IMR-90 (cell line): ENCODE measurements around the gene TRMT2B. TPM values are rescaled to one million over a fixed set of nuclear protein-coding genes. Genes with fewer than 3 reads are reported as not detected.

ENCODE experiments used
- ATAC-seq: fragments of 200-7000 bp; cut with Tn5 transposase; 2 replicates; pipeline ENCODE4 v1.9.1; 2020; ENCODE audit warnings: low read depth, mild to moderate bottlenecking, moderate library complexity
- BruUV-seq: library from RNA; stranded (reverse); fragments of 400-500 nt; replicated peaks from 2 replicates; lab custom pipeline; 2021; lab: Mats Ljungman, UMichigan
- CTCF ChIA-PET: fragments of 300-600 bp; formaldehyde crosslinking; extraction: SDS; loops from one replicate; lab custom pipeline; 2021; ENCODE audit warnings: antibody characterized with exemption; lab: Yijun Ruan, JAX
- POLR2A ChIA-PET: fragments of 300-600 bp; sonication (Branson Sonifier 250); formaldehyde crosslinking; loops from one replicate; lab custom pipeline; 2022; ENCODE audit warnings: antibody characterized with exemption; ENCODE audit not compliant: unreplicated experiment; lab: Charles Lee
- DNase-seq: peaks from one replicate; pipeline ENCODE4 v3.0.0; 2013
- H2AFZ ChIP-seq: replicated peaks from 2 replicates; pipeline ENCODE3; 2013; ENCODE audit warnings: low read length, mild to moderate bottlenecking; ENCODE audit not compliant: poor library complexity
- H2AK5ac ChIP-seq: 2 replicates; pipeline ENCODE4 v1.6.1; 2013; ENCODE audit warnings: low read depth, low read length, inconsistent platforms
- H2AK9ac ChIP-seq: replicated peaks from 2 replicates; pipeline ENCODE3; 2013; ENCODE audit warnings: mild to moderate bottlenecking, low read depth, low read length, moderate library complexity; ENCODE audit not compliant: poor library complexity
- H2BK120ac ChIP-seq: 2 replicates; pipeline ENCODE4 v1.6.1; 2013; ENCODE audit warnings: low read depth, low read length, inconsistent platforms
- H2BK15ac ChIP-seq: 3 replicates; pipeline ENCODE4 v1.6.1; 2013; ENCODE audit warnings: low read depth, low read length, inconsistent platforms
- H2BK20ac ChIP-seq: 2 replicates; pipeline ENCODE4 v1.6.1; 2013; ENCODE audit warnings: low read depth, mild to moderate bottlenecking, inconsistent platforms, low read length, moderate library complexity
- H2BK5ac ChIP-seq: 2 replicates; pipeline ENCODE4 v1.6.1; 2013; ENCODE audit warnings: mild to moderate bottlenecking, low read depth, low read length, inconsistent platforms; ENCODE audit not compliant: poor library complexity, severe bottlenecking
- H3K14ac ChIP-seq: replicated peaks from 2 replicates; pipeline ENCODE4 v1.6.1; 2013; ENCODE audit warnings: low read depth, low read length, inconsistent platforms
- H3K18ac ChIP-seq: 2 replicates; pipeline ENCODE4 v1.6.1; 2013; ENCODE audit warnings: low read depth, low read length, control low read depth
- H3K23ac ChIP-seq: 2 replicates; pipeline ENCODE4 v1.6.1; 2013; ENCODE audit warnings: low read depth, low read length, inconsistent platforms
- H3K27ac ChIP-seq: 2 replicates; pipeline ENCODE4 v1.5.1; 2013; ENCODE audit warnings: mild to moderate bottlenecking, control low read depth, low read length; ENCODE audit not compliant: insufficient read depth
- H3K27me3 ChIP-seq: 2 replicates; pipeline ENCODE4 v1.6.1; 2013; ENCODE audit warnings: low read length; ENCODE audit not compliant: control insufficient read depth, insufficient read depth
- H3K36me3 ChIP-seq: 2 replicates; pipeline ENCODE4 v1.6.1; 2013; ENCODE audit warnings: low read length, mixed read lengths; ENCODE audit not compliant: control insufficient read depth, insufficient read depth
- H3K4ac ChIP-seq: 2 replicates; pipeline ENCODE4 v1.6.1; 2013; ENCODE audit warnings: low read depth, low read length, inconsistent platforms
- H3K4me1 ChIP-seq: 2 replicates; pipeline ENCODE4 v1.6.1; 2013; ENCODE audit warnings: low read length, mixed read lengths; ENCODE audit not compliant: control insufficient read depth, insufficient read depth
- H3K4me2 ChIP-seq: 2 replicates; pipeline ENCODE4 v1.6.1; 2013; ENCODE audit warnings: low read depth, mild to moderate bottlenecking, control low read depth, low read length, moderate library complexity
- H3K4me3 ChIP-seq: 2 replicates; pipeline ENCODE4 v1.5.1; 2013; ENCODE audit warnings: low read depth, mild to moderate bottlenecking, control low read depth, low read length, moderate library complexity; ENCODE audit not compliant: insufficient read depth
- H3K56ac ChIP-seq: 2 replicates; pipeline ENCODE4 v1.6.1; 2013; ENCODE audit warnings: low read length, inconsistent platforms; ENCODE audit not compliant: insufficient read depth; ENCODE audit errors: extremely low read depth
- H3K79me1 ChIP-seq, 2 experiments: 2 replicates each; pipeline ENCODE4 v1.6.1; 2013; ENCODE audit warnings: low read length in 2 of 2, inconsistent platforms in 1 of 2, low read depth in 1 of 2
- H3K9ac ChIP-seq: 2 replicates; pipeline ENCODE4 v1.6.1; 2013; ENCODE audit warnings: low read depth, low read length, control low read depth
- H3K9me1 ChIP-seq: 2 replicates; pipeline ENCODE4 v1.6.1; 2013; ENCODE audit warnings: low read length, inconsistent platforms; ENCODE audit not compliant: insufficient read depth
- H3K9me3 ChIP-seq: 2 replicates; pipeline ENCODE4 v1.6.1; 2013; ENCODE audit warnings: low read length; ENCODE audit not compliant: control insufficient read depth, insufficient read depth
- H4K20me1 ChIP-seq: 2 replicates; pipeline ENCODE4 v1.6.1; 2013; ENCODE audit warnings: low read length, inconsistent platforms; ENCODE audit not compliant: insufficient read depth
- H4K5ac ChIP-seq: 2 replicates; pipeline ENCODE4 v1.6.1; 2013; ENCODE audit warnings: mild to moderate bottlenecking, low read depth, low read length, control low read depth
- H4K8ac ChIP-seq, 2 experiments: 2 replicates each; pipeline ENCODE4 v1.6.1; 2013; ENCODE audit warnings: low read depth in 2 of 2, low read length in 2 of 2, control low read depth in 1 of 2, inconsistent platforms in 1 of 2
- H4K91ac ChIP-seq: 2 replicates; pipeline ENCODE4 v1.6.1; 2013; ENCODE audit warnings: low read depth, low read length, inconsistent platforms; ENCODE audit not compliant: insufficient read depth
- BHLHE40 ChIP-seq: fragments of 150-350 bp; IDR thresholded peaks from 2 replicates; pipeline ENCODE4 v1.6.1; 2016; ENCODE audit warnings: mild to moderate bottlenecking, low read depth, low read length
- CEBPB ChIP-seq: IDR thresholded peaks from 2 replicates; pipeline ENCODE4 v1.6.1; 2012; ENCODE audit warnings: low read depth, low read length, improper control_type of control experiment
- CHD1 ChIP-seq: IDR thresholded peaks from 2 replicates; pipeline ENCODE4 v1.6.1; 2012; ENCODE audit warnings: low read depth, low read length, improper control_type of control experiment
- CTCF ChIP-seq: conservative IDR thresholded peaks from 2 replicates; pipeline ENCODE4 v1.5.1; 2012; ENCODE audit warnings: mild to moderate bottlenecking, low read depth, low read length, improper control_type of control experiment
- FOS ChIP-seq: fragments of 150-350 bp; IDR thresholded peaks from 2 replicates; pipeline ENCODE4 v1.6.1; 2016; ENCODE audit warnings: low read depth, low read length
- MAFK ChIP-seq: IDR thresholded peaks from 2 replicates; pipeline ENCODE4 v1.6.1; 2012; ENCODE audit warnings: low read depth, low read length, improper control_type of control experiment
- MXI1 ChIP-seq: IDR thresholded peaks from 2 replicates; pipeline ENCODE4 v1.6.1; 2012; ENCODE audit warnings: low read depth, mild to moderate bottlenecking, low read length, moderate library complexity, borderline replicate concordance
- NFE2L2 ChIP-seq: fragments of 150-350 bp; IDR thresholded peaks from 2 replicates; pipeline ENCODE4 v1.6.1; 2016; ENCODE audit warnings: low read depth, mild to moderate bottlenecking, low read length
- POLR2A ChIP-seq: IDR thresholded peaks from 2 replicates; pipeline ENCODE4 v1.6.1; 2012; ENCODE audit warnings: mild to moderate bottlenecking, low read depth, low read length
- RAD21 ChIP-seq: IDR thresholded peaks from 2 replicates; pipeline ENCODE4 v1.6.1; 2012; ENCODE audit warnings: low read length, improper control_type of control experiment
- RCOR1 ChIP-seq: IDR thresholded peaks from 2 replicates; pipeline ENCODE4 v1.6.1; 2012; ENCODE audit warnings: mild to moderate bottlenecking, low read length, improper control_type of control experiment; ENCODE audit not compliant: insufficient replicate concordance
- RFX5 ChIP-seq: IDR thresholded peaks from 2 replicates; pipeline ENCODE4 v1.8.0; 2012; ENCODE audit warnings: low read depth, mild to moderate bottlenecking, low read length, moderate library complexity
- SMC3 ChIP-seq: fragments of 150-350 bp; IDR thresholded peaks from 2 replicates; pipeline ENCODE4 v1.6.1; 2016; ENCODE audit warnings: low read depth, mild to moderate bottlenecking, antibody characterized with exemption, low read length, moderate library complexity
- WGBS, 2 experiments: methylation state at CpG; one replicate each; pipeline versions ENCODE4 v1.1.5 to v1.1.7; 2013; ENCODE audit warnings: missing lambda C conversion rate in 2 of 2; ENCODE audit not compliant: insufficient read length in 1 of 2; ENCODE audit errors: extremely low coverage in 2 of 2; 5-methylcytosine and 5-hydroxymethylcytosine counted together
- dilution Hi-C: fragments of 300-500 bp; cut with HindIII; formaldehyde crosslinking; loops from one replicate; pipeline ENCODE4 v1.14.3; 2018; ENCODE audit warnings: low sequenced_read_pairs; ENCODE audit not compliant: unreplicated experiment
- in situ Hi-C: fragments of 300-500 bp; cut with MboI; formaldehyde crosslinking; loops from 3 replicates; pipeline ENCODE4 v1.14.3; 2019; ENCODE audit warnings: low sequenced_read_pairs, inconsistent platforms, mixed read lengths
- intact Hi-C: fragments of 100-400 bp; cut with micrococcal nuclease; formaldehyde crosslinking; loops from 2 replicates; pipeline ENCODE4 v1.10.0; 2022
- polyA plus RNA-seq, 3 experiments: library from polyadenylated mRNA; depleted of rRNA; stranded (reverse); fragments of >200 nt; gene quantifications; 2 replicates each; pipeline ENCODE4 v1.2.3, GENCODE V29; 2012; ENCODE audit warnings: low replicate concordance in 1 of 3
- total RNA-seq: library from RNA; depleted of rRNA; stranded (reverse); fragments of >200 nt; gene quantifications from 2 replicates; pipeline ENCODE4 v1.2.3, GENCODE V29; 2012
- TF ChIP-seq, protein P1 (sequence below): fragments of 150-350 bp; IDR thresholded peaks from 2 replicates; pipeline ENCODE4 v1.6.1; 2017; ENCODE audit warnings: mild to moderate bottlenecking, antibody characterized with exemption, low read length, low read depth

The TRMT2B gene
- total and polyA plus RNA-seq, 2 of the 4 experiments (the other 2 are of a cell fraction) = 7.7 to 13.4 TPM

DNA sequence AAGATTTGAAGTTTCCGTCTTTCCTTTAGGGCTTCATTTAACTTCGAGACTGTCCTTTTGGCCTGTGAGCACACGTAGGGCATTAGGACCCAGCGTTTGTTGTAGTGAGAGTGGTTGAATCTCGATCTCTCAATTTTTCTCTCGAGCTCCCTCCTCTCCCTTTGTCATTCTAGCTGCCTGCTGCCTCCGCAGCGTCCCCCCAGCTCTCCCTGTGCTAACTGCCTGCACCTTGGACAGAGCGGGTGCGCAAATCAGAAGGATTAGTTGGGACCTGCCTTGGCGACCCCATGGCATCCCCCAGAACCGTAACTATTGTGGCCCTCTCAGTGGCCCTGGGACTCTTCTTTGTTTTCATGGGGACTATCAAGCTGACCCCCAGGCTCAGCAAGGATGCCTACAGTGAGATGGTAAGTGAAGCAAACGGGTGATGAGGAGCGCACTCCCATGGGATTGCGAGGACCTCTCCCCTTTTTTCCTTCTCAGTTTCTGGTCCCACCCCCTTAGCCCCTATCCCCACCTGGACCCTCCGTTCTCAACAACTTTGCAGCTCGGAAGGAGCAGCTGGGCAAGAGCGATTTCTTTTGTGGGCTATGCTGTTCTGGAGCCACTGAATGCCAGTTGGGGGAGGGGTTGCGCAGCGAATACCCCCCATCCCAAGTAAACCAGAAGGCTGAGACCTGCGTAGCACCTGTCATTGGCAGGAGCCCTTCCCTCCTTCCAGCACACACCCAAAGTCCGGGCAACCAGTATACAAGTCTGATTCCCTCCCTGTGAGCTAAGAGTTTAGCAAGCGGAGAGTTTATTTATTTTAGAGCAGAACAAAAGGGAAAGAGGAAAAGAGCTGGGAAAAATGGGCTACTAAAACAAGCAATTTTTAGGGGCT, 27.0 kb upstream of the TRMT2B start, which contains the start of gene TMEM35A (continued):
- TF ChIP-seq RAD21 (no peak), MXI1 (no peak), BHLHE40 (no peak)

- no peak overlapping the region for H4K91ac ChIP-seq
- no peaks in the 10 kb centered on the region for H3K36me3 ChIP-seq
- no peak overlapping the region for H2BK120ac ChIP-seq
- no TSS peak for BruUV-seq
- no peak overlapping the region for H3K4ac ChIP-seq
- H2BK20ac ChIP-seq = no peak overlapping the region
- WGBS, 2 experiments = no CpG with 5 or more reads among the region's 3 CpGs
- no peak overlapping the region for H3K27ac ChIP-seq
- dilution Hi-C loops = no loop called here
- in situ Hi-C loops = no loop called here
- ChIA-PET CTCF (interaction anchor here (0.6 kb wide), 1 partner anchor 201 kb away, joined by 5 read pairs; no protein-coding TSS in a partner anchor), POLR2A (no interaction called here)
- H3K23ac ChIP-seq = no peak overlapping the region
- H3K4me3 ChIP-seq = no peak overlapping the region
- no peak overlapping the region for H3K18ac ChIP-seq
- no peaks in the 10 kb centered on the region for H3K4me1 ChIP-seq
- ATAC-seq (no peak), DNase-seq (no peak)
- no peaks in the 10 kb centered on the region for H4K20me1 ChIP-seq
- H3K4me2 ChIP-seq = no peak overlapping the region
- no peaks in the 10 kb centered on the region for H3K27me3 ChIP-seq
- H3K14ac ChIP-seq = no peak overlapping the region
- no peaks in the 10 kb centered on the region for H3K9me3 ChIP-seq
- H2AFZ ChIP-seq = no peak overlapping the region
- H4K5ac ChIP-seq = no peak overlapping the region
- no peak overlapping the region for H4K8ac ChIP-seq
- no peaks in the 10 kb centered on the region for H3K9me1 ChIP-seq
- H2BK15ac ChIP-seq = no peak overlapping the region
- H2AK5ac ChIP-seq = no peak overlapping the region
- no peak overlapping the region for H3K9ac ChIP-seq
- H2AK9ac ChIP-seq = no peak overlapping the region
- H2BK5ac ChIP-seq = no peak overlapping the region
- intact Hi-C loops = loop anchor here (10.0 kb wide), 1 partner anchor 213 kb away; no protein-coding TSS in a partner anchor
- no peaks in the 10 kb centered on the region for H3K79me1 ChIP-seq
- no peak overlapping the region for H3K56ac ChIP-seq
- TF ChIP-seq CTCF (no peak), SMC3 (no peak), RCOR1 (no peak), MXI1 (no peak), CHD1 (no peak), NFE2L2 (no peak), RAD21 (no peak), MAFK (no peak), POLR2A (no peak), CEBPB (no peak), RFX5 (no peak), FOS (no peak)
- TF ChIP-seq, protein P1, sequence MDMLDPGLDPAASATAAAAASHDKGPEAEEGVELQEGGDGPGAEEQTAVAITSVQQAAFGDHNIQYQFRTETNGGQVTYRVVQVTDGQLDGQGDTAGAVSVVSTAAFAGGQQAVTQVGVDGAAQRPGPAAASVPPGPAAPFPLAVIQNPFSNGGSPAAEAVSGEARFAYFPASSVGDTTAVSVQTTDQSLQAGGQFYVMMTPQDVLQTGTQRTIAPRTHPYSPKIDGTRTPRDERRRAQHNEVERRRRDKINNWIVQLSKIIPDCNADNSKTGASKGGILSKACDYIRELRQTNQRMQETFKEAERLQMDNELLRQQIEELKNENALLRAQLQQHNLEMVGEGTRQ = no peak
These were observed 19.7 kb upstream of the TRMT2B start for GRCh38 chrX:101071582-101071981.
